PC-9 (cell line): Measurements from ENCODE around the gene LCN10. TPM values are rescaled to one million over a fixed set of nuclear protein-coding genes. Genes with fewer than 3 reads are reported as not detected.
"Not testable (repeated sequence)": the region's sequence is repeated elsewhere in the genome, so short reads cannot be mapped to it uniquely, and the experiment has no call there.

ENCODE experiments used
- BruUV-seq: library from RNA; stranded (reverse); fragments of 400-500 nt; replicated peaks from 2 replicates; lab custom pipeline; 2021; lab: Mats Ljungman, UMichigan
- CTCF ChIA-PET: fragments of 300-600 bp; sonication (Branson Sonifier 250); formaldehyde crosslinking; loops from one replicate; lab custom pipeline; 2022; ENCODE audit warnings: antibody characterized with exemption; lab: Charles Lee
- POLR2A ChIA-PET: fragments of 300-600 bp; sonication (Branson Sonifier 250); formaldehyde crosslinking; loops from one replicate; lab custom pipeline; 2022; ENCODE audit warnings: antibody characterized with exemption; ENCODE audit not compliant: unreplicated experiment; lab: Charles Lee
- DNase-seq, 2 experiments: peaks; one replicate each; pipeline versions ENCODE4 v3.0.0 to v3.0.0-alpha.2; 2015 to 2022; ENCODE audit warnings: mixed read lengths in 1 of 2
- H2AFZ ChIP-seq: fragments of 200-600 bp; sonication (generic); 2 replicates; pipeline ENCODE4 v1.8.1; 2017; ENCODE audit warnings: antibody characterized with exemption
- H3F3A ChIP-seq: fragments of 200-600 bp; sonication (generic); 2 replicates; pipeline ENCODE4 v1.8.1; 2017; ENCODE audit warnings: antibody characterized with exemption, mild to moderate bottlenecking, low read depth; ENCODE audit not compliant: insufficient read depth
- H3K27ac ChIP-seq: fragments of 200-600 bp; sonication (generic); 2 replicates; pipeline ENCODE4 v1.6.1; 2016; ENCODE audit warnings: mixed run types
- H3K27me3 ChIP-seq: fragments of 200-600 bp; sonication (generic); 2 replicates; pipeline ENCODE4 v1.6.1; 2016; ENCODE audit warnings: low read depth, mixed run types; ENCODE audit not compliant: insufficient read depth
- H3K36me3 ChIP-seq: fragments of 200-600 bp; sonication (generic); 2 replicates; pipeline ENCODE4 v1.6.1; 2016; ENCODE audit warnings: low read depth, mixed run types
- H3K4me1 ChIP-seq: fragments of 200-600 bp; sonication (generic); replicated peaks from 2 replicates; pipeline ENCODE4 v1.6.1; 2016; ENCODE audit warnings: mixed run types; ENCODE audit not compliant: insufficient read depth
- H3K4me2 ChIP-seq: fragments of 200-600 bp; sonication (generic); 2 replicates; pipeline ENCODE4 v1.6.1; 2017; ENCODE audit warnings: mixed run types
- H3K4me3 ChIP-seq: fragments of 200-600 bp; sonication (generic); 2 replicates; pipeline ENCODE4 v1.6.1; 2016; ENCODE audit warnings: mixed run types
- H3K79me2 ChIP-seq: fragments of 200-600 bp; sonication (generic); 2 replicates; pipeline ENCODE4 v1.6.1; 2017; ENCODE audit warnings: low read depth, mixed run types
- H3K9me2 ChIP-seq: fragments of 200-600 bp; sonication (generic); 2 replicates; pipeline ENCODE4 v1.8.1; 2017; ENCODE audit warnings: mild to moderate bottlenecking; ENCODE audit not compliant: insufficient read depth
- H3K9me3 ChIP-seq: fragments of 200-600 bp; sonication (generic); 2 replicates; pipeline ENCODE4 v1.8.1; 2016; ENCODE audit warnings: low read depth; ENCODE audit not compliant: insufficient read depth
- H4K20me1 ChIP-seq: fragments of 200-600 bp; sonication (generic); 2 replicates; pipeline ENCODE4 v1.8.1; 2017; ENCODE audit not compliant: insufficient read depth
- EZH2 ChIP-seq: fragments of 200-600 bp; sonication (generic); IDR thresholded peaks from 2 replicates; pipeline ENCODE4 v1.8.0; 2017; ENCODE audit warnings: antibody characterized with exemption, low read depth
- intact Hi-C: fragments of 100-400 bp; cut with micrococcal nuclease; formaldehyde crosslinking; loops from one replicate; pipeline ENCODE4 v1.10.0; 2022; ENCODE audit not compliant: unreplicated experiment
- total RNA-seq: library from RNA; stranded (reverse); gene quantifications from 2 replicates; pipeline ENCODE4 v1.2.3, GENCODE V29; 2021
- TF ChIP-seq, protein P1 (sequence below): fragments of 200-600 bp; sonication (generic); conservative IDR thresholded peaks from 2 replicates; pipeline ENCODE4 v1.6.1; 2017; ENCODE audit warnings: mixed run types, antibody characterized with exemption, mild to moderate bottlenecking, moderate library complexity

The LCN10 gene
- total RNA-seq, 1 experiment from 2014 or later = 0.94 TPM

- no peaks in the 10 kb centered on the region for H4K20me1 ChIP-seq
Observed at GRCh38 chr9:136712690-136713544, 29.8 kb downstream of the LCN10 start.

GRCh38 chr9:136711751-136712689 is 30.7 kb downstream of the LCN10 start, which contains the start of gene DIPK1B:
Gene DIPK1B (plus strand): TSS chr9:136712572. CDS start chr9:136712666, 94 bp downstream.
- Histone ChIP-seq H3K36me3 (no peaks in the 10 kb centered on the region), H3K27ac (no peak within 1 kb of the TSS), H3F3A (peaks cover 17% of the 10 kb centered on the region), H3K9me3 (no peaks in the 10 kb centered on the region), H3K27me3 (no peaks in the 10 kb centered on the region), H3K4me3 (peak within 1 kb of the TSS; percentile 68), H3K79me2 (peaks cover 10% of the 10 kb centered on the region; the same call in 1 of the 2 replicates), H4K20me1 (no peaks in the 10 kb centered on the region), H3K4me2 (peak within 1 kb of the TSS; percentile 91), H2AFZ (peak within 1 kb of the TSS; percentile 77; the same call in 1 of the 2 replicates), H3K4me1 (peaks cover 10% of the 10 kb centered on the region), H3K9me2 (no peaks in the 10 kb centered on the region)
- POLR2A ChIA-PET = no interaction called here
- no TSS peak for BruUV-seq
- no peak for DNase-seq
- TF ChIP-seq, protein P1, sequence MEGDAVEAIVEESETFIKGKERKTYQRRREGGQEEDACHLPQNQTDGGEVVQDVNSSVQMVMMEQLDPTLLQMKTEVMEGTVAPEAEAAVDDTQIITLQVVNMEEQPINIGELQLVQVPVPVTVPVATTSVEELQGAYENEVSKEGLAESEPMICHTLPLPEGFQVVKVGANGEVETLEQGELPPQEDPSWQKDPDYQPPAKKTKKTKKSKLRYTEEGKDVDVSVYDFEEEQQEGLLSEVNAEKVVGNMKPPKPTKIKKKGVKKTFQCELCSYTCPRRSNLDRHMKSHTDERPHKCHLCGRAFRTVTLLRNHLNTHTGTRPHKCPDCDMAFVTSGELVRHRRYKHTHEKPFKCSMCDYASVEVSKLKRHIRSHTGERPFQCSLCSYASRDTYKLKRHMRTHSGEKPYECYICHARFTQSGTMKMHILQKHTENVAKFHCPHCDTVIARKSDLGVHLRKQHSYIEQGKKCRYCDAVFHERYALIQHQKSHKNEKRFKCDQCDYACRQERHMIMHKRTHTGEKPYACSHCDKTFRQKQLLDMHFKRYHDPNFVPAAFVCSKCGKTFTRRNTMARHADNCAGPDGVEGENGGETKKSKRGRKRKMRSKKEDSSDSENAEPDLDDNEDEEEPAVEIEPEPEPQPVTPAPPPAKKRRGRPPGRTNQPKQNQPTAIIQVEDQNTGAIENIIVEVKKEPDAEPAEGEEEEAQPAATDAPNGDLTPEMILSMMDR = no peak
- TF ChIP-seq EZH2 = no peak
- CTCF ChIA-PET = interaction anchor here (0.7 kb wide), 1 partner anchor 358 kb away, joined by 7 read pairs; no protein-coding TSS in a partner anchor
- intact Hi-C loops = loop anchor here (2.0 kb wide), 1 partner anchor 17 kb away; no protein-coding TSS in a partner anchor

More at GRCh38 chr9:136712690-136713544, 29.8 kb downstream of the LCN10 start:
- Histone ChIP-seq H3K36me3 (no peaks in the 10 kb centered on the region), H3K4me1 (peaks cover 10% of the 10 kb centered on the region), H2AFZ (peak overlapping the region; percentile 77; the same call in 1 of the 2 replicates), H3K9me3 (no peaks in the 10 kb centered on the region), H3K27ac (no peak overlapping the region), H3K4me3 (peak overlapping the region; percentile 68), H3K27me3 (no peaks in the 10 kb centered on the region), H3F3A (peaks cover 17% of the 10 kb centered on the region), H3K4me2 (peak overlapping the region; percentile 91), H3K79me2 (peaks cover 10% of the 10 kb centered on the region; the same call in 1 of the 2 replicates), H3K9me2 (no peaks in the 10 kb centered on the region)
- intact Hi-C loops = no loop called here
- TF ChIP-seq EZH2 = no peak
- TF ChIP-seq, protein P1 = no peak
- TSS peak; percentile 23 for BruUV-seq
- POLR2A ChIA-PET = no interaction called here
- CTCF ChIA-PET = interaction anchor here (0.7 kb wide), 1 partner anchor 357 kb away, joined by 7 read pairs; no protein-coding TSS in a partner anchor
- no peak for DNase-seq

- peaks cover 10% of the 10 kb centered on the region for H3K4me1 ChIP-seq
- CTCF ChIA-PET, H3K27me3 ChIP-seq, H3K36me3 ChIP-seq, H3K9me2 ChIP-seq, H4K20me1 ChIP-seq, H3K4me3 ChIP-seq, BruUV-seq, DNase-seq, H2AFZ ChIP-seq, H3K9me3 ChIP-seq, H3K27ac ChIP-seq, H3K4me2 ChIP-seq: not testable (repeated sequence)
- peaks cover 17% of the 10 kb centered on the region for H3F3A ChIP-seq
- intact Hi-C loops = loop anchor here (2.0 kb wide), 1 partner anchor 16 kb away; no protein-coding TSS in a partner anchor
- H3K79me2 ChIP-seq = peaks cover 10% of the 10 kb centered on the region; the same call in 1 of the 2 replicates
- POLR2A ChIA-PET = interaction anchor here (0.7 kb wide), 1 partner anchor 76 kb away, joined by 6 read pairs; no protein-coding TSS in a partner anchor
Observed at GRCh38 chr9:136711219-136711648, 31.5 kb downstream of the LCN10 start.
